Stimulated activated CD8-positive, alpha-beta memory T cell treated with anti-CD3 and anti-CD28 coated beads, Interleukin-15, amount 100 ng/mL, for 48 hours (primary cell): Measurements from ENCODE around the gene MS4A5.
"Not testable (repeated sequence)": the region's sequence is repeated elsewhere in the genome, so short reads cannot be mapped to it uniquely, and the experiment has no call there.

Experiments
- DNase-seq, 2 donors: peaks; one replicate each; pipeline ENCODE4 v3.0.0-alpha.2; 2020; ENCODE audit warnings: low read depth in 2 of 2

MS4A5 gene

GRCh38 chr11:60429272-60429671 is at the start of gene MS4A5:
TSS of gene MS4A5 (plus strand) at chr11:60429572. CDS start at chr11:60429675, 103 bp downstream.
- no peak for DNase-seq

- DNase-seq = no peak
Observed at GRCh38 chr11:60389279-60389910, 40.0 kb upstream of the MS4A5 start.

GRCh38 chr11:60390419-60390818 is 39.0 kb upstream of the MS4A5 start:
- no peak for DNase-seq

- no peak for DNase-seq
Observed at GRCh38 chr11:60392361-60392760, 37.0 kb upstream of the MS4A5 start.

- DNase-seq = no peak
Observed at GRCh38 chr11:60393016-60393415, 36.4 kb upstream of the MS4A5 start.

- no peak for DNase-seq
Observed at GRCh38 chr11:60394666-60395380, 34.5 kb upstream of the MS4A5 start.

GRCh38 chr11:60396382-60396781 is 33.0 kb upstream of the MS4A5 start, which contains the start of gene MS4A14:
TSS of gene MS4A14 (plus strand) at chr11:60396459. CDS start at chr11:60396579, 120 bp downstream.
- no peak for DNase-seq

GRCh38 chr11:60396799-60397198 is 32.6 kb upstream of the MS4A5 start:
- DNase-seq = no peak

GRCh38 chr11:60420015-60420414 is 9.4 kb upstream of the MS4A5 start:
- DNase-seq = no peak

GRCh38 chr11:60422609-60423008 is 6.8 kb upstream of the MS4A5 start:
- no peak for DNase-seq

- no peak for DNase-seq
Observed at GRCh38 chr11:60428517-60428916, 855 bp upstream of the MS4A5 start.

- DNase-seq = no peak
Observed at GRCh38 chr11:60431251-60431650, 1.9 kb downstream of the MS4A5 start.

GRCh38 chr11:60433401-60433800 is 4.0 kb downstream of the MS4A5 start:
- no peak for DNase-seq

- no peak for DNase-seq
Observed at GRCh38 chr11:60447070-60447469, 17.7 kb downstream of the MS4A5 start.

- no peak for DNase-seq
Observed at GRCh38 chr11:60447846-60448245, 18.5 kb downstream of the MS4A5 start.

- DNase-seq = not testable (repeated sequence)
Observed at GRCh38 chr11:60451185-60451584, 21.8 kb downstream of the MS4A5 start.

GRCh38 chr11:60454212-60454611 is 24.8 kb downstream of the MS4A5 start:
- no peak for DNase-seq

GRCh38 chr11:60455531-60456042 is 26.2 kb downstream of the MS4A5 start, which contains the start of gene MS4A1:
TSS of gene MS4A1 (plus strand) at chr11:60455847. CDS start at chr11:60462375, 6,528 bp downstream.
- no peak for DNase-seq

- no peak for DNase-seq
Observed at GRCh38 chr11:60457576-60457975, 28.2 kb downstream of the MS4A5 start.

- DNase-seq = no peak
Observed at GRCh38 chr11:60459345-60459744, 30.0 kb downstream of the MS4A5 start.

- DNase-seq = no peak
Observed at GRCh38 chr11:60468829-60469228, 39.5 kb downstream of the MS4A5 start.

GRCh38 chr11:60469723-60470122 is 40.4 kb downstream of the MS4A5 start:
- no peak for DNase-seq

- DNase-seq = no peak
Observed at GRCh38 chr11:60477035-60477445, 47.7 kb downstream of the MS4A5 start.
